ENCODE data around the gene PTPRA. TPM values are rescaled to one million over a fixed set of nuclear protein-coding genes. Genes with fewer than 3 reads are reported as not detected.

The PTPRA gene
- total RNA-seq, 4 donors from 2014 or later: 50.7 to 96.7 (median 64.1) TPM

DNA sequence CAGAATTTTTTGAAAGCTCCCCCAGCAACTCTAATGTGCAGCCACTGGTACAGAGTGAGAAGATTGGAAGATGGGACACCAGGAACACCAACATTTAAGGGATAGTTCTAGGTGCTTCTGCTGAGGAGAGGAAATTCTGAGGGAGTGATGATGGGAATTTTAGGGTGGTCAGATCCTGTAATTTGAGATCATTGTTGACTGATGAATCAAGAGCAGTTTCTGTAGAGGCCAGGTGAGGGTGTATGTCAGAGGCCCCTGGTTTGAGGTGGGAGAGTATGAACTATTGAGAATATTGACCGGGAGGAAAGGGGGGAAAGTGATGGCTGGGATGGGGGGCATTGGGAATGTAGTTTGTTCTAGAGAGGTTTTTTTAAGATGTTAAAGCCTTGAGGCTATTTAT, 47.2 kb downstream of the PTPRA start:
- H3K4me3 ChIP-seq (ENCODE audit: low read depth, poor library complexity, severe bottlenecking): no peak overlapping the region
- intact Hi-C loops (cut with DNase I; ENCODE audit: low total_unique reads): no loop called here
- no peak for DNase-seq (ENCODE audit: low spot score in 2 of 2)
- TF ChIP-seq CTCF (IDR thresholded peaks at IDR 0.05): no peak
- no peak for TF ChIP-seq POLR2A (IDR thresholded peaks at IDR 0.05)
- WGBS, 2 donors: 88 to 95% methylated on average over 1 of the region's 1 CpG

DNA sequence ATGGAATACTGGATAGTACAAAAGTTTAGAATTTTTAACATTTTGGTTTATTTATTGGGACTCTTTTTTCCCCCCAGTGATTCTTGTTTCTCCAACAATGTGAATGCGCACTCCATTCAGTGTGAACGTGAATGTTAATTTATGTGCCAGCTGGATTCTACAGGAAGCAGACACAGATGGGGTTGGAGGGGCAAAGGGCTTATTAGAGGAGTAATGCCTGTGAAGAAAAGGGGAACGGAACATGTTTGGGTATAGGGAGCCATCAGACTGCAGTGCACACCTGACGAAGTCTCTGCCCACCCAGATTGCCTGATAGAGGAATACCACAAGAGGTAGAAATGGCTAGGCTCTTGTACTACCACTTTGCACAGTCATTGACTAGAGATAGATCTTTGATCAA, 48.2 kb downstream of the PTPRA start:
- DNase-seq (ENCODE audit: low spot score in 2 of 2): no peak
- intact Hi-C loops (cut with DNase I; ENCODE audit: low total_unique reads): no loop called here
- TF ChIP-seq CTCF (IDR thresholded peaks at IDR 0.05) (no peak), POLR2A (IDR thresholded peaks at IDR 0.05) (no peak)
- no peak overlapping the region for H3K4me3 ChIP-seq (ENCODE audit: low read depth, poor library complexity, severe bottlenecking)
- WGBS, 2 donors: 86 to 87% methylated on average over 4 of the region's 4 CpGs

DNA sequence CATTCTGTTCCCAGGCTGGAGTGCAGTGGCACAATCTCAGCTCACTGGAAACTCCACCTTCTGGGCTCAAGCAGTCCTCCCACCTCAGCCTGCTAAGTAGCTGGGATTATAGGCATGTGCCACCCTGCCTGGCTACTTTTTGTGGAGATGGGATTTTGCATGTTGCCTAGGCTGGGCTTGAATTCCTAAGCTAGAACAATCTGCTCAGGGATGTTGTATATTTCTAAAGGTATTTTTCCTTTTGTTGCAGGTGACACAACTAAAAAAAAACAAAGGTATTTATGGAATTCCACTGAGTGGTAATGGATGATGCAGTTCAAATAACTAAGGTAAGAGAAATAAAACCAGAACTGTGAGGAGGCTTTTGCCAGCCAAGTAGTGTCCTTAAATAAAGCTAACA, 49.7 kb downstream of the PTPRA start:
- intact Hi-C loops (cut with DNase I; ENCODE audit: low total_unique reads): no loop called here
- no peak for DNase-seq (ENCODE audit: low spot score in 2 of 2)
- TF ChIP-seq CTCF (IDR thresholded peaks at IDR 0.05): no peak
- TF ChIP-seq POLR2A (IDR thresholded peaks at IDR 0.05): no peak
- H3K4me3 ChIP-seq (ENCODE audit: low read depth, poor library complexity, severe bottlenecking): no peak overlapping the region

- intact Hi-C loops (cut with DNase I; ENCODE audit: low total_unique reads): no loop called here
- WGBS, 2 donors: 55 to 69% methylated on average over 1 of the region's 1 CpG
- H3K4me3 ChIP-seq (ENCODE audit: low read depth, poor library complexity, severe bottlenecking): no peak overlapping the region
These were observed 57.3 kb downstream of the PTPRA start for GRCh38 chr20:2930538-2930937.

DNA sequence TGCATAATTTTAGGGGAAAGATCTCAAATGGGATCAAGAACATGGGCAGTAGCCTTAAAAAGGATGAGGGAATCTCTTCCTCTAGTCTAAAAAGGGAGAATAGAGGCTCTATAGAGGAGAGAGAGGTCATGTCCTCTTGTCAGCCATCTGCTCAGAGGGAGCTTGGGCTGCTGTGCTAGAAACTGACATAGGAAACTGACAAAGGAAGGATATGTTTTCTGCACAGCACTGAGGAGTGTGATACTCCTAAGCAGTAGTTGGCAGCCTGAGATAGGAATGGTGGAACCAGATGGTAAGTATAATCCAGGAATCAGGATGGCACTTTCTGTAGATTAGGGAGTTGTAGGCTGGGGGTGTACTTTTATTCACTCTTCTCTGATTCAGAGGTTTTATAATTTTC, 59.2 kb downstream of the PTPRA start:
- no peak for DNase-seq (ENCODE audit: low spot score in 2 of 2)
- intact Hi-C loops (cut with DNase I; ENCODE audit: low total_unique reads): no loop called here
- TF ChIP-seq POLR2A (IDR thresholded peaks at IDR 0.05): no peak
- TF ChIP-seq CTCF (IDR thresholded peaks at IDR 0.05): no peak
- no peak overlapping the region for H3K4me3 ChIP-seq (ENCODE audit: low read depth, poor library complexity, severe bottlenecking)

More at GRCh38 chr20:2930538-2930937, 57.3 kb downstream of the PTPRA start:
- no peak for DNase-seq (ENCODE audit: low spot score in 2 of 2)
- TF ChIP-seq CTCF (IDR thresholded peaks at IDR 0.05) (no peak), POLR2A (IDR thresholded peaks at IDR 0.05) (no peak)

DNA sequence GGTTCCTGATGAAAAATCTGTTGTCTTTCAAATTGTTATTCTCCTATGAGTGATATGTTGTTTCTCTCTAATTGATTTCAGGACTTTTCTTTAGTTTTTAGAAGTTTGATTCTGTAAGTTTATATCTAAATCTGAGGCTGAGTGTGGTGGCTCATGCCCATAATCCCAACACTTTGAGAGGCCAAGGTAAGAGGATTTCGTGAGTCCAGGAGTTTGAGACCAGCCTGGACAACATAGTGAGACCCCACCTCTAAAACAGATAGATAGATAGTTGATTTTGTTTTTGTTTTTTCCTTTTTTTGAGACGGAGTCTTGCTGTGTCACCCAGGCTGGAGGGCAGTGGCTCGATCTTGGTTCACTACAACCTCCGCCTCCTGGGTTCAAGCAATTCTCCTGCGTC, 64.6 kb downstream of the PTPRA start:
- H3K4me3 ChIP-seq (ENCODE audit: low read depth, poor library complexity, severe bottlenecking): no peak overlapping the region
- 96 to 97% methylated on average over 5 of the region's 5 CpGs for WGBS, 2 donors
- intact Hi-C loops (cut with DNase I; ENCODE audit: low total_unique reads): no loop called here
- TF ChIP-seq CTCF (IDR thresholded peaks at IDR 0.05): no peak
- TF ChIP-seq POLR2A (IDR thresholded peaks at IDR 0.05): no peak
- DNase-seq (ENCODE audit: low spot score in 2 of 2): no peak
